GM18870 (cell line): ENCODE data around the gene SENP1.

Experiments
- ATAC-seq: cut with Tn5 transposase; IDR thresholded peaks from one replicate; pipeline ENCODE4 v1.9.1; 2021; ENCODE audit warnings: moderate library complexity; ENCODE audit not compliant: unreplicated experiment

SENP1 gene

DNA sequence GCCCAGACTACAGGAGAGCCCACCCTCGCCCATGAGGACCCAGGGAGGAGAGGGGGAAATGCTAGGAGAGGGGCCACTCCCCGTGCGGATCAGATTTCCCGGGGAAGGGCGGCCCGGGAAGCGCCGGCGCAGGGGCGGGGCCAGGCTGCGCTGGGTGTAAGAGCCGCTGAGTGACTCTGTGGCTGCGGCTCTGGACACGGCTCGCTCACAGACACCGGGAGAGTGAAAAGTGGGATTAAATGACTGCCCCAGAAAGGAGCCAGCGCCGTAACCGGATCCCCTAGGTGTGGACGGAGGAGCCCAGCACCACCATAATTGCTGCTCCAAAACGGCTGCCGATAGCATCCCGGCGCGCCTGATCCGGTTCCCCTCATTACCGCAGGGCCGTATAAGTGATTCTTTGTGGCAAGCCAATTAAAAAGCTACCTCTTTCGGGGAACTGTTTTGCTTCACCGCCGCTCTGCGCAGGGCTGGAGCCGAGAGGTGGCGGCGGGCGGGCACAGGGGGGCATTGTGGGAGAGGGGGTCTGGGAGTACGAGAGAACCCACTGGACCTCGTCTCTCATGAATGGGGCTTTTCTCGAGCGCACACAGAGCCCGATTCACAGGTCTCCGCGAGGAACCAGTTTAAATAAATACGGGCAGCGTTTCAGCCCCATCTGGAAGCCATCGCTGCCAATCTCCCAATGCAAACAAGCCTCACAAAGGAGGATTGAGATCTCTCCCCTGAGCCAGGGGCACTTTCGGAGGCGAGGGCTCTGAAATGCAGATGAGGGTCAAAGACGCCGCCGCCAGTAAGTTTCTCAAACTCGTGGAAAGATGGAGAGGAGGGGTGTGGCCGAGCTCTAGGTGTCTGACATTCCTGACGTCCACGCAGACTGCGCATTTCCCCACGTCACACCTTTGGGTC, 104.1 kb downstream of the SENP1 start:
- ATAC-seq, result no peak

DNA sequence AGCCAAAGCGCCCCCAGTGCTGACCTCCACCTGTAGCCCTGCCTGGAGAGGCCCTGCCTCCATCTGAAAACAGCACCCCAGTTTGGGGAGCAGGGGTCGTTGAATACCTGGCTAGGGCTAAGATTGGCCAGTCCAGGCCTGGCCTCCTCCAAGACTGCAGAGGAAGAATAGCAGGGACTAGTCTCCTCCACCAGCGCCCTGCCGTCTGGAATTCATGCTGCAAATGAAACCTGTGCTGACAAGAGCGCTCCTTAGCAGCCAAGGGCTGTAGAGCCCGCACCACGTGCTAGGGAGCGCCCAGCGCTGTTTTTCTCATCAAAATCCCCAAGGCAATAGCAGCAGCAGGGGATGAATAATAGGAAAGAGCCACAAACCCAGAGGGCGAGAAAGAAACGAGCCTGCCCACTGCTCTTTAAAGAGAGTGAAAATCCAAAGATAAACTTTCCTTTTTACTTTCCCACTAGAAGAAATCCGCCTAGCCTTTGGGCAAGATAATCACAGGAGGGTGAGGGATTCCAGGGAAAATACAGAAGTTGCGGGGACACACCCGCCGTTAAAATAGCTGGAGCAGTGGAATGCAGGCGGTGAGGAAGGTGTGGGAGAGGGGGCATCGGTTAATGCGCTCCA, 104.9 kb downstream of the SENP1 start:
- ATAC-seq, result no peak

DNA sequence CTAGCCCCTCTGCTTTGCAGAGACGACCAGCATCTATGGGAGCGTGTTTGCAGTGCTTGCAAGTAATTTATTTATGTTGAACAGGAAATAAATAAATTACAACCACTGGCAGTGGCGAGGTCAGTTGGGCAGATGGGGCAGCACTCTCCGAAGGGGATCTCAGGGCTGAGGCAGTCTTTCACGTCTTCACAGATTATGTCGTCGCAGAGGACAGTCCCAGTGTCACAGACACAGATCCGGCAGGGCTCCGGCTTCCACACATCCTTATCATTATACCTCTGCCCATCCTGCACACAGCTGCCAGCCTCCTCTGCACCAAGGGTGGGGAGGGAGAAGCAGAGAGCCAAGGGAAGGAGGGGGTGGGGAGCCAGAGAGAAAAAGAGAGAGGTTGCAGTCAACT, 106.1 kb downstream of the SENP1 start:
- no peak for ATAC-seq

DNA sequence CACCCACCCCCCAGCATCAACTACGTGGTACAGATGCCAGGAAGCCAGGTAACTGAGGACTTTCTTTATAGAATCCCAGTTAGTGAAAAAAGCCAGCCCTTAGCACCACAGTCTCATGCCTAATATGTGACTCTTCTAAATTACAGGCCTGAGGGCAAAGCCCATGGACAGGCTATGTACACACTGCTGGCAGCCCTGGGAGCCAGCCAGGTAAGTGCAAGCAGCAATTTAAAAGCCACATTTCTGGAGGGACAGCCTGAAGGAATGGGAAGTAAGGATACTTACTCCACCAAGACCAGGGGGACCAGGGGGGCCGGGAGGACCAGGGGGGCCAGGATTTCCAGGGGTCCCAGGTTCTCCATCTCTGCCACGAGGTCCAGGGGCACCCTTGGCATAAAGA, 108.6 kb downstream of the SENP1 start:
- ATAC-seq, result no peak

DNA sequence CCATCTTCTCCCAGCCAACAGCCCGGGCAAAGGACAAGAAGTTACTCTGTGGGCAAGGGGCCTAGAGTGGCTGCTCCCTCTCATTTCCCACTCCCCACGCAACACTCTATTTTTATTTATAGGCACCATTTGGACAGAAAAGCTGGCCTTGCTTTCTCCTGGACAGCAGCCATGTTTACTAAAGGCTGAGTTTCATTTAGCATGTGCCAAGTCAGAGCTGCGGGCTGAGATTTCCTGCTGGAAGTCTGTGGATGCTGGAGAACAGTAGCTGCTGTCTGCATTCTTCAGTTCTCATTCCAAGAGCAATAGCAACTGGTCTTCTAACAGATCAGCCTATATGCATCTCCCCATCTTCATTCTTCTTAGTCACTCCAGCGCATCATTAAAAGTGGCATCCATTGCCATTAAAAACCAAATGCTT, 109.9 kb downstream of the SENP1 start:
- ATAC-seq, result no peak

DNA sequence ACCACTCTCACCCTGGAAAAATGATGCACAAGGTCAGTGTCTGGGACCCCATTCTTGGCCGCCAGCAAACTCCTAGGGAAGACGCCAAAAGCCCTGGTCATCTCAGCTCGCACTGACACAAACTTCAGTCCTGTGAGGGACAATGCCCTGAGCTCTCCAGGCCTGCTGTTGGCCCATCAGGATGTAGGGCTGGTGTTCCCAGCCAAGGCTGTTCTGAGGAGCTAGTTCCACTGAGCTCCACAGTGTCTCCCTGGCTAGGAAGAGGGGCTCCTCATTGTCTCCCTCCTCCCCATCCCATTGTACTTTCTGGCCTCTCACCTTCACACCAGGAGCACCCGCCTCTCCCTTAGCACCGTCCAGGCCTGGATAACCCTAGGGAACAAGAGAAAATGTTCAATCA, 112.4 kb downstream of the SENP1 start:
- no peak for ATAC-seq
